ENCODE data around the gene CSTPP1.
"Not testable (repeated sequence)": the region's sequence is repeated elsewhere in the genome, so short reads cannot be mapped to it uniquely, and the experiment has no call there.

The CSTPP1 gene

GRCh38 chr11:47201015-47201414, 264.5 kb downstream of the CSTPP1 start:
- Mint-ChIP-seq H3K27me3 (peaks cover 10% of the 10 kb centered on the region), H3K27ac (ENCODE audit: low read depth) (no peak overlapping the region), H3K4me3 (no peak overlapping the region), H3K9me3 (no peaks in the 10 kb centered on the region), H3K36me3 (ENCODE audit: insufficient read depth) (no peaks in the 10 kb centered on the region), H3K4me1 (no peaks in the 10 kb centered on the region)
- ATAC-seq (replicated peaks; ENCODE audit: extremely low read depth, poor library complexity, severe bottlenecking) (no peak), DNase-seq (ENCODE audit: low spot score in 2 of 2) (no peak)

- peaks cover 10% of the 10 kb centered on the region for H3K27me3 Mint-ChIP-seq
- H3K4me3 Mint-ChIP-seq, result no peak overlapping the region
- no peaks in the 10 kb centered on the region for H3K36me3 Mint-ChIP-seq (ENCODE audit: insufficient read depth)
- ATAC-seq (replicated peaks; ENCODE audit: extremely low read depth, poor library complexity, severe bottlenecking) (no peak), DNase-seq (ENCODE audit: low spot score in 2 of 2) (no peak)
- no peaks in the 10 kb centered on the region for H3K9me3 Mint-ChIP-seq
- no peaks in the 10 kb centered on the region for H3K4me1 Mint-ChIP-seq
- H3K27ac Mint-ChIP-seq (ENCODE audit: low read depth), result no peak overlapping the region
Observed at GRCh38 chr11:47202576-47202975, 266.0 kb downstream of the CSTPP1 start.

GRCh38 chr11:47204637-47204989, 268.1 kb downstream of the CSTPP1 start:
- H3K27ac Mint-ChIP-seq (ENCODE audit: low read depth), result no peak overlapping the region
- H3K27me3 Mint-ChIP-seq, result no peaks in the 10 kb centered on the region
- H3K9me3 Mint-ChIP-seq, result no peaks in the 10 kb centered on the region
- ATAC-seq (replicated peaks; ENCODE audit: extremely low read depth, poor library complexity, severe bottlenecking), result no peak
- H3K4me1 Mint-ChIP-seq, result no peaks in the 10 kb centered on the region
- H3K36me3 Mint-ChIP-seq (ENCODE audit: insufficient read depth), result no peaks in the 10 kb centered on the region
- no peak for DNase-seq (ENCODE audit: low spot score in 2 of 2)
- H3K4me3 Mint-ChIP-seq, result no peak overlapping the region

GRCh38 chr11:47206577-47206976, 270.0 kb downstream of the CSTPP1 start:
- not testable (repeated sequence) for H3K4me1 Mint-ChIP-seq; H3K36me3 Mint-ChIP-seq (ENCODE audit: insufficient read depth); H3K4me3 Mint-ChIP-seq; ATAC-seq (replicated peaks; ENCODE audit: extremely low read depth, poor library complexity, severe bottlenecking); DNase-seq (ENCODE audit: low spot score in 2 of 2); H3K9me3 Mint-ChIP-seq; H3K27ac Mint-ChIP-seq (ENCODE audit: low read depth); H3K27me3 Mint-ChIP-seq

GRCh38 chr11:47207459-47207858, 270.9 kb downstream of the CSTPP1 start:
- DNase-seq (ENCODE audit: low spot score in 2 of 2) (no peak), ATAC-seq (replicated peaks; ENCODE audit: extremely low read depth, poor library complexity, severe bottlenecking) (no peak)
- Mint-ChIP-seq H3K9me3 (no peaks in the 10 kb centered on the region), H3K27ac (ENCODE audit: low read depth) (no peak overlapping the region), H3K36me3 (ENCODE audit: insufficient read depth) (no peaks in the 10 kb centered on the region), H3K27me3 (no peaks in the 10 kb centered on the region), H3K4me3 (no peak overlapping the region), H3K4me1 (no peaks in the 10 kb centered on the region)

- not testable (repeated sequence) for H3K9me3 Mint-ChIP-seq; H3K4me3 Mint-ChIP-seq; DNase-seq (ENCODE audit: low spot score in 2 of 2); H3K27ac Mint-ChIP-seq (ENCODE audit: low read depth); ATAC-seq (replicated peaks; ENCODE audit: extremely low read depth, poor library complexity, severe bottlenecking); H3K27me3 Mint-ChIP-seq; H3K4me1 Mint-ChIP-seq; H3K36me3 Mint-ChIP-seq (ENCODE audit: insufficient read depth)
Observed at GRCh38 chr11:47208008-47208552, 271.5 kb downstream of the CSTPP1 start.

GRCh38 chr11:47208628-47209027, 272.1 kb downstream of the CSTPP1 start:
- ATAC-seq (replicated peaks; ENCODE audit: extremely low read depth, poor library complexity, severe bottlenecking) (no peak), DNase-seq (ENCODE audit: low spot score in 2 of 2) (no peak)
- no peaks in the 10 kb centered on the region for H3K36me3 Mint-ChIP-seq (ENCODE audit: insufficient read depth)
- H3K9me3 Mint-ChIP-seq, result no peaks in the 10 kb centered on the region
- no peak overlapping the region for H3K4me3 Mint-ChIP-seq
- no peak overlapping the region for H3K27ac Mint-ChIP-seq (ENCODE audit: low read depth)
- H3K4me1 Mint-ChIP-seq, result no peaks in the 10 kb centered on the region
- no peaks in the 10 kb centered on the region for H3K27me3 Mint-ChIP-seq

All from central memory CD8-positive, alpha-beta T cell (primary cell).